DOHH2 (cell line): ENCODE results near the gene PITRM1.

Source experiments
- H3F3A ChIP-seq: fragments of 200-600 bp; sonication (generic), shearing (Covaris generic); 2 replicates; pipeline ENCODE4 v1.6.0; 2016; ENCODE audit warnings: antibody characterized with exemption, mild to moderate bottlenecking; ENCODE audit not compliant: control insufficient read depth, insufficient read depth
- H3K27ac ChIP-seq: fragments of 200-600 bp; sonication (generic); 2 replicates; pipeline ENCODE4 v1.5.1; 2014; ENCODE audit warnings: low read depth, mild to moderate bottlenecking, low read length, moderate library complexity
- H3K27me3 ChIP-seq: fragments of 200-600 bp; sonication (generic); 2 replicates; pipeline ENCODE4 v1.6.1; 2014; ENCODE audit warnings: mild to moderate bottlenecking, low read length, mixed read lengths; ENCODE audit not compliant: control insufficient read depth
- H3K36me3 ChIP-seq: fragments of 200-600 bp; sonication (generic); 2 replicates; pipeline ENCODE4 v1.6.1; 2014; ENCODE audit warnings: mild to moderate bottlenecking, low read length, moderate library complexity, mixed read lengths; ENCODE audit not compliant: control insufficient read depth
- H3K4me1 ChIP-seq: fragments of 200-600 bp; sonication (generic); 2 replicates; pipeline ENCODE4 v1.6.1; 2014; ENCODE audit warnings: mild to moderate bottlenecking, low read length, mixed read lengths; ENCODE audit not compliant: control insufficient read depth
- H3K4me2 ChIP-seq: fragments of 200-600 bp; sonication (generic); 2 replicates; pipeline ENCODE4 v1.6.0; 2014; ENCODE audit warnings: mild to moderate bottlenecking, low read length, moderate library complexity
- H3K4me3 ChIP-seq: fragments of 200-600 bp; sonication (generic); 2 replicates; pipeline ENCODE4 v1.5.1; 2014; ENCODE audit warnings: mild to moderate bottlenecking, low read length, mixed read lengths
- H3K79me2 ChIP-seq: fragments of 200-600 bp; sonication (generic); 2 replicates; pipeline ENCODE4 v1.6.1; 2014; ENCODE audit warnings: mild to moderate bottlenecking, low read length, mixed read lengths; ENCODE audit not compliant: control insufficient read depth
- H3K9me2 ChIP-seq: fragments of 200-600 bp; sonication (generic); replicated peaks from 2 replicates; pipeline ENCODE4 v1.6.1; 2014; ENCODE audit warnings: mild to moderate bottlenecking, low read length, mixed read lengths; ENCODE audit not compliant: control insufficient read depth
- H3K9me3 ChIP-seq: fragments of 200-600 bp; sonication (generic); 2 replicates; pipeline ENCODE4 v1.6.1; 2014; ENCODE audit warnings: antibody characterized with exemption, low read length, mixed read lengths; ENCODE audit not compliant: control insufficient read depth, insufficient read depth
- H4K20me1 ChIP-seq: fragments of 200-600 bp; sonication (generic); 2 replicates; pipeline ENCODE4 v1.6.0; 2014; ENCODE audit warnings: low read depth, mild to moderate bottlenecking, antibody characterized with exemption, low read length, moderate library complexity; ENCODE audit not compliant: control insufficient read depth, insufficient read depth
- CTCF ChIP-seq: fragments of 200-600 bp; sonication (generic); IDR thresholded peaks from one replicate; pipeline ENCODE4 v1.5.1; 2014; ENCODE audit warnings: antibody characterized with exemption, mild to moderate bottlenecking, low read depth, low read length; ENCODE audit not compliant: poor library complexity, severe bottlenecking
- EZH2phosphoT487 ChIP-seq: fragments of 200-600 bp; sonication (generic); IDR thresholded peaks from 2 replicates; pipeline ENCODE4 v1.6.1; 2017; ENCODE audit warnings: borderline replicate concordance, mild to moderate bottlenecking, antibody characterized with exemption, low read length, moderate library complexity, mixed read lengths

The PITRM1 gene

DNA sequence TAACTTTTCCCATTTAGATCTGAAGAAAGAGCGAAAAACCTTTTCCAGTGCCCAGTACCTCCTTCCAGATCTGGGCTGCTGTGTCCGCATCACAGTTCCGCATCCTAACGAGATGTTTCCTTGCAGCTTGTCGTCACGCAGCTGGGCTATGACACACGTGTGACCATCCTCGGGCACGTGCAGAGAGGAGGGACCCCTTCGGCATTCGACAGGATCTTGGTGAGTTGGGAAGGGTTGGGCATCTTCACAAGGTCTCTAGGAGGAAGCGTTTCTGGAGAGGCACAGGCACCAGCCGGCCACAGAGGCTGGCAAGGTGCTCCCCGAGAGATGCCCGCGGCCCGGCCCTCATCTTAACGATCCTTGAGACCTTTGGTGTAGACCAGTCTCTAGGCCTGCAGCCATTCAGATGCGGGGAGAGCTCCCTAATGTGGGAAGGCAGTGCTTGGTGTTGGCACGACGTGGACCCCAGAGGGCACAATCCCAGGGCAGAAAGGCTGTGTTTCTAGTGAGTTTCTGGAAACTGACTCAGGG lies 63.9 kb downstream of the PITRM1 start:
- H3K9me3 ChIP-seq = no peaks in the 10 kb centered on the region
- H3K27ac ChIP-seq = no peak overlapping the region
- H3K27me3 ChIP-seq = no peaks in the 10 kb centered on the region
- H3K36me3 ChIP-seq = peaks cover 88% of the 10 kb centered on the region
- H3F3A ChIP-seq = no peaks in the 10 kb centered on the region
- no peaks in the 10 kb centered on the region for H3K9me2 ChIP-seq
- TF ChIP-seq CTCF (no peak), EZH2phosphoT487 (no peak)
- H3K79me2 ChIP-seq = no peaks in the 10 kb centered on the region; the same call in 1 of the 2 replicates
- H4K20me1 ChIP-seq = no peaks in the 10 kb centered on the region
- no peaks in the 10 kb centered on the region for H3K4me1 ChIP-seq
- no peak overlapping the region for H3K4me2 ChIP-seq
- no peak overlapping the region for H3K4me3 ChIP-seq

DNA sequence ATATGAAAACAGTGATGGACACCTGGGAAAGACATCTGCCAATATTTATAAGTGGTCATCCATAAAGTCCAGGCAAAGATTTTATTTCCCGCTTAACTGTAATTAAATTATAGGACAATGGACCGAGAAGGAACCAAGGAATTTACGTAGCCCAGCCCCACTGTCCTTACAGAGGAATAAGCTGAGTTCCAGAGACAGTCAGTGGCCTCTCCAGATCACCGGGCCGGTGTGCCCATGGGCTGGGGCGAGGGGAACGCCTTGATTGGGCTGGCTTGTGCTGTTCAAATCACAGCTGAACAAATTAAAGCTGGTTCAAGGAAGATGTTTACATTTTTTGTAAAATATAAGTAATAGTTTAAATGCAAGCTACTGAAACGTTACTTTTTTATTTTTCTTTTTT lies 64.5 kb downstream of the PITRM1 start:
- Histone ChIP-seq H3K36me3 (peaks cover 88% of the 10 kb centered on the region), H3K27ac (no peak overlapping the region), H3K4me1 (no peaks in the 10 kb centered on the region), H3K4me3 (no peak overlapping the region), H3K27me3 (no peaks in the 10 kb centered on the region), H4K20me1 (no peaks in the 10 kb centered on the region), H3F3A (no peaks in the 10 kb centered on the region), H3K4me2 (no peak overlapping the region), H3K79me2 (peaks cover under 1% of the 10 kb centered on the region; the same call in 1 of the 2 replicates), H3K9me2 (no peaks in the 10 kb centered on the region), H3K9me3 (no peaks in the 10 kb centered on the region)
- TF ChIP-seq CTCF = no peak
- no peak for TF ChIP-seq EZH2phosphoT487

DNA sequence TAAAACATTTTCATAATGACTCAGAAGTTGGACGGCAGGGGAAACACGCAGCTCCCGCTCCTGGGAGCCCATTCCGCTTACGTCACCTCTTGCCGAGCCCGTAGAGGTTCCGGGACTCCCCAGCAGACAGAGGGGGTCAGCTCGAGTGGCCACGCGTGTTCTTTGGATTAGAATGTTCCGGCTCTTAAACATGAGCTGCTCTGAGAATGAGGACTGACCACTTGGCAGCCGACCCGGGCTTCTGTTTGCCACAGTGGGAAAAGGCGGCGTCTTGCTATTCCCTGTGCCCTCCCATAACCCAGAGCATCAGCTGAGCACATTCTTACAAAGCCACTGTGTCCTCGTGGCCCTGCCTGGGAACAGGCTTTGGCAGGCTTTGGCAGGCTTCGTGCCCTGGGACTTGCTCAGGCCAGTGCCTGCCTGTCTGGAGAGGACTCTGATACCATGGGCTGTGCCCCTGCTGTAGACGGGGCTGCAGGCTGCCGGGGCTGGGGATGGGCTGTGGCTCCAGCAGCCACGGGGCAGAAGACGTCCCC lies 65.1 kb downstream of the PITRM1 start:
- Histone ChIP-seq H3K4me3 (no peak overlapping the region), H3K4me1 (no peaks in the 10 kb centered on the region), H3K79me2 (peaks cover 5% of the 10 kb centered on the region; the same call in 1 of the 2 replicates), H3K9me3 (no peaks in the 10 kb centered on the region), H3K27ac (no peak overlapping the region), H3K27me3 (no peaks in the 10 kb centered on the region), H3K9me2 (no peaks in the 10 kb centered on the region), H3K36me3 (peaks cover 88% of the 10 kb centered on the region), H3F3A (no peaks in the 10 kb centered on the region), H3K4me2 (no peak overlapping the region), H4K20me1 (no peaks in the 10 kb centered on the region)
- no peak for TF ChIP-seq CTCF
- TF ChIP-seq EZH2phosphoT487 = no peak
